Ishikawa (cell line): Measurements from ENCODE around the gene VTN.

Experiments
- CEBPB ChIP-seq: IDR thresholded peaks from 2 replicates; pipeline ENCODE4 v1.6.1; 2012
- EP300 ChIP-seq: IDR thresholded peaks from 2 replicates; pipeline ENCODE4 v1.6.1; 2012; ENCODE audit warnings: borderline replicate concordance
- RAD21 ChIP-seq: IDR thresholded peaks from 2 replicates; pipeline ENCODE4 v1.6.1; 2012; ENCODE audit warnings: low read depth
- REST ChIP-seq: IDR thresholded peaks from 2 replicates; pipeline ENCODE4 v1.6.1; 2012; ENCODE audit warnings: low read depth, mild to moderate bottlenecking
- TAF1 ChIP-seq: IDR thresholded peaks from 2 replicates; pipeline ENCODE4 v1.6.1; 2012; ENCODE audit warnings: low read depth, mild to moderate bottlenecking
- TCF12 ChIP-seq: IDR thresholded peaks from 2 replicates; pipeline ENCODE4 v1.6.1; 2012; ENCODE audit warnings: low read depth
- USF1 ChIP-seq: IDR thresholded peaks from 2 replicates; pipeline ENCODE4 v1.6.1; 2012
- ZBTB7A ChIP-seq: IDR thresholded peaks from 2 replicates; pipeline ENCODE4 v1.6.1; 2012; ENCODE audit warnings: low read depth

- TF ChIP-seq USF1 = no peak
- TF ChIP-seq REST = no peak
- no peak for TF ChIP-seq RAD21
- TF ChIP-seq TCF12 = no peak
- TF ChIP-seq EP300 = no peak
- TF ChIP-seq TAF1 = no peak
- no peak for TF ChIP-seq CEBPB
- no peak for TF ChIP-seq ZBTB7A
Observed at GRCh38 chr17:28343491-28343932, 26.6 kb downstream of the VTN start.
